ENCODE results near the gene NFAM1. TPM values are rescaled to one million over a fixed set of nuclear protein-coding genes. Genes with fewer than 3 reads are reported as not detected.

Gene NFAM1
- total RNA-seq, 1 donor from 2014 or later, result 0.19 TPM

DNA sequence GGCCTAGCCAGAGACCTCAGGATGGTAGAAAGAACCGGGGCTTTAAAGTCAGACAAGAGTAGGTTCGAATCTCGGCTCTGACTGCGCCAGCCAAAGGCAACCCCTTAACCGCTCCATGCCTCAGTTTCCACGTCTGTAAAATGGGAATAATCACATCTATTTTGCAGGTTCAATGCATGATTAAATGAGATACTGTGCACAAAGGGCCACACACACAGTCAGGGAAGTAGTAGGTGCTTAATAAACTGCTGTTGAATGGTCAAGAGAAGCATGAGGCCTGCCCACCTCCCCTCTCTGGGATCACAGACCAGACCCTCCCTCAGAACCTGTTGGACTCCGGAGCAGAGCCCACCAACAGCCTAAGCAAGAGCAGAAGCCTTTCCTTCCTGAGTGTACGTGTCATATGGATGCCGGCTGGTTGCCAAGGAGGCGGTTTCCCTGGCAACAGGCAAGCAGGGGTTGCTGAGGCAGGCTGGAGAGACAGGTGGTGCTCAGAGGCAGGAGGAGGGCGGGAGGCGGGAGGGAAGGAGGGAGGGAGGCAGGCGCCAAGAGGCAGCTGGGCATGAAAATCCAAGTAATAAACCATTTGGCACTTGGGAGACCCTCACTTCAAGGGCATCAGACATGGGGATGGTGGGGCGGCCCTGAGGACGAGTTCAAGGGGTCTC, 43.9 kb downstream of the NFAM1 start:
- Histone ChIP-seq H3K27ac (no peak overlapping the region), H3K4me3 (no peak overlapping the region), H4K20me1 (ENCODE audit: low read depth) (no peaks in the 10 kb centered on the region), H3K79me2 (ENCODE audit: low read depth) (no peaks in the 10 kb centered on the region), H3K4me1 (no peaks in the 10 kb centered on the region), H3K9ac (no peak overlapping the region), H3K27me3 (no peaks in the 10 kb centered on the region), H3K36me3 (no peaks in the 10 kb centered on the region), H2AFZ (replicated peaks) (no peak overlapping the region), H3K4me2 (no peak overlapping the region), H3K9me3 (ENCODE audit: low read depth) (no peaks in the 10 kb centered on the region), H3F3A (ENCODE audit: low read depth) (peaks cover 3% of the 10 kb centered on the region)
- H3K27me3 Mint-ChIP-seq (ENCODE audit: insufficient read depth, low read depth), result peaks cover 31% of the 10 kb centered on the region
- peaks cover 42% of the 10 kb centered on the region for H3K4me1 Mint-ChIP-seq
- no peak overlapping the region for H3K4me3 Mint-ChIP-seq
- H3K36me3 Mint-ChIP-seq, result no peaks in the 10 kb centered on the region
- peaks cover 2% of the 10 kb centered on the region for H3K9me3 Mint-ChIP-seq
- TF ChIP-seq EZH2 (IDR thresholded peaks at IDR 0.05) (no peak), EZH2phosphoT487 (IDR thresholded peaks at IDR 0.05) (no peak)
- TF ChIP-seq, protein P1, sequence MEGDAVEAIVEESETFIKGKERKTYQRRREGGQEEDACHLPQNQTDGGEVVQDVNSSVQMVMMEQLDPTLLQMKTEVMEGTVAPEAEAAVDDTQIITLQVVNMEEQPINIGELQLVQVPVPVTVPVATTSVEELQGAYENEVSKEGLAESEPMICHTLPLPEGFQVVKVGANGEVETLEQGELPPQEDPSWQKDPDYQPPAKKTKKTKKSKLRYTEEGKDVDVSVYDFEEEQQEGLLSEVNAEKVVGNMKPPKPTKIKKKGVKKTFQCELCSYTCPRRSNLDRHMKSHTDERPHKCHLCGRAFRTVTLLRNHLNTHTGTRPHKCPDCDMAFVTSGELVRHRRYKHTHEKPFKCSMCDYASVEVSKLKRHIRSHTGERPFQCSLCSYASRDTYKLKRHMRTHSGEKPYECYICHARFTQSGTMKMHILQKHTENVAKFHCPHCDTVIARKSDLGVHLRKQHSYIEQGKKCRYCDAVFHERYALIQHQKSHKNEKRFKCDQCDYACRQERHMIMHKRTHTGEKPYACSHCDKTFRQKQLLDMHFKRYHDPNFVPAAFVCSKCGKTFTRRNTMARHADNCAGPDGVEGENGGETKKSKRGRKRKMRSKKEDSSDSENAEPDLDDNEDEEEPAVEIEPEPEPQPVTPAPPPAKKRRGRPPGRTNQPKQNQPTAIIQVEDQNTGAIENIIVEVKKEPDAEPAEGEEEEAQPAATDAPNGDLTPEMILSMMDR (IDR thresholded peaks at IDR 0.05), result no peak
- DNase-seq (ENCODE audit: low spot score), result peak; percentile 75
- H3K27ac Mint-ChIP-seq, result peak overlapping the region; percentile 82

DNA sequence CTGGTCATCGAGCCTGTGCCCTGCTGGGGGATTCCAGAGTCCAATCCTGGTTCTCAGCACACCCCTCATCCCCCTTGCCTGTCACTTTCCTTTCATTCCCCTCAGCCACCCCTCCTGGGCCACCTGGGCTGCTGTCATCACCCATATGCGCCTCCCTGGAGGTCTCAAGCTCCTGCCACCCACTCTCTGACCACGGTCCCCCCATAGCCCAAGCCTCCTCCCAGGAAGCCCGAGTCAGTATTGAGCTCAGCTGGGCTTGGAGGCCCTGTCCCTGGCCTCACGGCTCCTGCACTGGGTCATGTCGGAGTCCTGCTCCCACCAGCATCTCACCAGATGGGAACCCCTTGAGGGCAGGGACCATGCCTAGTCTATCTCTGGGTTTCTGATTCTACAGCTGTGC, 44.6 kb downstream of the NFAM1 start:
- Histone ChIP-seq H3K79me2 (ENCODE audit: low read depth) (no peaks in the 10 kb centered on the region), H3K9ac (no peak overlapping the region), H3K36me3 (no peaks in the 10 kb centered on the region), H2AFZ (replicated peaks) (no peak overlapping the region), H3K27ac (no peak overlapping the region), H3F3A (ENCODE audit: low read depth) (peaks cover 3% of the 10 kb centered on the region), H4K20me1 (ENCODE audit: low read depth) (no peaks in the 10 kb centered on the region), H3K4me1 (no peaks in the 10 kb centered on the region), H3K27me3 (no peaks in the 10 kb centered on the region), H3K4me2 (no peak overlapping the region), H3K9me3 (ENCODE audit: low read depth) (no peaks in the 10 kb centered on the region), H3K4me3 (no peak overlapping the region)
- no peak for DNase-seq (ENCODE audit: low spot score)
- no peaks in the 10 kb centered on the region for H3K36me3 Mint-ChIP-seq
- no peak overlapping the region for H3K27ac Mint-ChIP-seq
- H3K4me3 Mint-ChIP-seq, result no peak overlapping the region
- peaks cover 31% of the 10 kb centered on the region for H3K27me3 Mint-ChIP-seq (ENCODE audit: insufficient read depth, low read depth)
- TF ChIP-seq EZH2phosphoT487 (IDR thresholded peaks at IDR 0.05), result no peak
- TF ChIP-seq, protein P1 (IDR thresholded peaks at IDR 0.05), result no peak
- TF ChIP-seq EZH2 (IDR thresholded peaks at IDR 0.05), result no peak
- peaks cover 2% of the 10 kb centered on the region for H3K9me3 Mint-ChIP-seq
- peaks cover 43% of the 10 kb centered on the region for H3K4me1 Mint-ChIP-seq

DNA sequence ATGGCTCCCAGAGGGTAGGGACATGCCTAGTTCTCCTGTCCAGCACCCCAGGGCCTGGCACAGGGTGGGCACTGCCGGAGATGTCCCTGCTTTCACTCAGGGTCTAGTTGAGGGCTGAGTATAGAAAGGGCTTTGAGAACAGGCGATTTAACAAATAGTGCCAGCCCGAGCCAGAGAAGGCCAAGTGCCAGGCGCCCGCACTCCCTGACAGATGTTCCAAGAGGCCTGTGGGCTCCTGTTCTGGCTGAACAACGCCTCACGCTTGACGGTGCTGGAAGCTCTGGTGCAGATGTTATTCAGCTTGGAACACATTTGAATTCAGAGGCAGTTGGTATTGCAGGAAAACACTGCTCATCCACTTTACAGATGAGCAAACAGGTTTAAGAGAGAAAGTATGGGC, 46.5 kb downstream of the NFAM1 start:
- Mint-ChIP-seq H3K4me1 (peaks cover 47% of the 10 kb centered on the region), H3K27ac (peak overlapping the region; percentile 81), H3K9me3 (no peaks in the 10 kb centered on the region), H3K4me3 (peak overlapping the region; percentile 69), H3K27me3 (ENCODE audit: insufficient read depth, low read depth) (peaks cover 26% of the 10 kb centered on the region), H3K36me3 (no peaks in the 10 kb centered on the region)
- no peak for TF ChIP-seq EZH2phosphoT487 (IDR thresholded peaks at IDR 0.05)
- TF ChIP-seq, protein P1 (IDR thresholded peaks at IDR 0.05), result no peak
- TF ChIP-seq EZH2 (IDR thresholded peaks at IDR 0.05), result no peak
- DNase-seq (ENCODE audit: low spot score), result no peak
- no peaks in the 10 kb centered on the region for H3K9me3 ChIP-seq (ENCODE audit: low read depth)
- peaks cover 7% of the 10 kb centered on the region for H3K4me1 ChIP-seq
- no peak overlapping the region for H3K9ac ChIP-seq
- H3K4me2 ChIP-seq, result no peak overlapping the region
- H3K79me2 ChIP-seq (ENCODE audit: low read depth), result no peaks in the 10 kb centered on the region
- no peak overlapping the region for H2AFZ ChIP-seq (replicated peaks)
- no peaks in the 10 kb centered on the region for H3K36me3 ChIP-seq
- peaks cover 3% of the 10 kb centered on the region for H3F3A ChIP-seq (ENCODE audit: low read depth)
- H3K27me3 ChIP-seq, result no peaks in the 10 kb centered on the region
- H3K27ac ChIP-seq, result no peak overlapping the region
- H4K20me1 ChIP-seq (ENCODE audit: low read depth), result no peaks in the 10 kb centered on the region
- H3K4me3 ChIP-seq, result no peak overlapping the region

Measured in neural progenitor cell (in vitro differentiated cells).